ENCODE data around the gene COL26A1.

COL26A1 gene

GRCh38 chr7:101531726-101532357 is 169.2 kb downstream of the COL26A1 start:
- Histone ChIP-seq H3K4me3 (ENCODE audit: low read depth in 1 of 2, low read length in 2 of 2) (no peak overlapping the region), H3K4me1 (ENCODE audit: control insufficient read depth in 1 of 2, insufficient read depth in 2 of 2, low read length in 2 of 2) (peaks cover 0 to 4% of the 10 kb centered on the region in 2 donors), H3K9me3 (ENCODE audit: control insufficient read depth in 1 of 2, low read length in 2 of 2) (no peaks in the 10 kb centered on the region), H3K36me3 (ENCODE audit: control insufficient read depth in 1 of 2, insufficient read depth in 2 of 2, low read length in 2 of 2) (no peaks in the 10 kb centered on the region), H3K27me3 (ENCODE audit: low read depth, low read length) (no peaks in the 10 kb centered on the region), H3K27ac (ENCODE audit: low read length) (no peak overlapping the region)

- H3K36me3 ChIP-seq (ENCODE audit: control insufficient read depth in 1 of 2, insufficient read depth in 2 of 2, low read length in 2 of 2) = no peaks in the 10 kb centered on the region
- H3K4me3 ChIP-seq (ENCODE audit: low read depth in 1 of 2, low read length in 2 of 2) = no peak overlapping the region
- H3K27ac ChIP-seq (ENCODE audit: low read length) = no peak overlapping the region
- no peaks in the 10 kb centered on the region for H3K27me3 ChIP-seq (ENCODE audit: low read depth, low read length)
- no peaks in the 10 kb centered on the region for H3K9me3 ChIP-seq (ENCODE audit: control insufficient read depth in 1 of 2, low read length in 2 of 2)
- peaks cover 0 to 4% of the 10 kb centered on the region in 2 donors for H3K4me1 ChIP-seq (ENCODE audit: control insufficient read depth in 1 of 2, insufficient read depth in 2 of 2, low read length in 2 of 2)
These were observed 169.9 kb downstream of the COL26A1 start for GRCh38 chr7:101532400-101533102.

DNA sequence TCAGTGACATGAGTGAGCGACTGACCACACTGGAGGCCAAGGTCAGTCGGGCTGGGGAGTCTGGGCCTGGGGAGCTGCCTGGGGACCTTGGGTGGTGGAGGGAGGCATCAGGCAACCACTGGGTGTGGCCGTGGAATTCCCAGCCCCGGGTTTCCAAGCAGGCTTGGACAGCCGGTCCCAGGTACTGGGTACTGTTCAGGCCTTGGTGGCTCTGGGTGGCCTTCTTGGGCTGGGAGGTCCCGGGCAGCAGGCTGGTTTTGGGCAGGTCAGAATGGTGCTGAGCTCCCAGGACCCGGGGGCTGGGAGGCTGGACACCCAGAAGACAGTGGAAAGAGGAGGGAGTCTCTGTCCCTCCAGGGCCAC is 170.4 kb downstream of the COL26A1 start:
- Histone ChIP-seq H3K27ac (ENCODE audit: low read length) (no peak overlapping the region), H3K4me3 (ENCODE audit: low read depth in 1 of 2, low read length in 2 of 2) (no peak overlapping the region), H3K4me1 (ENCODE audit: control insufficient read depth in 1 of 2, insufficient read depth in 2 of 2, low read length in 2 of 2) (peaks cover 0 to 4% of the 10 kb centered on the region in 2 donors), H3K36me3 (ENCODE audit: control insufficient read depth in 1 of 2, insufficient read depth in 2 of 2, low read length in 2 of 2) (no peaks in the 10 kb centered on the region), H3K27me3 (ENCODE audit: low read depth, low read length) (no peaks in the 10 kb centered on the region), H3K9me3 (ENCODE audit: control insufficient read depth in 1 of 2, low read length in 2 of 2) (no peaks in the 10 kb centered on the region)

DNA sequence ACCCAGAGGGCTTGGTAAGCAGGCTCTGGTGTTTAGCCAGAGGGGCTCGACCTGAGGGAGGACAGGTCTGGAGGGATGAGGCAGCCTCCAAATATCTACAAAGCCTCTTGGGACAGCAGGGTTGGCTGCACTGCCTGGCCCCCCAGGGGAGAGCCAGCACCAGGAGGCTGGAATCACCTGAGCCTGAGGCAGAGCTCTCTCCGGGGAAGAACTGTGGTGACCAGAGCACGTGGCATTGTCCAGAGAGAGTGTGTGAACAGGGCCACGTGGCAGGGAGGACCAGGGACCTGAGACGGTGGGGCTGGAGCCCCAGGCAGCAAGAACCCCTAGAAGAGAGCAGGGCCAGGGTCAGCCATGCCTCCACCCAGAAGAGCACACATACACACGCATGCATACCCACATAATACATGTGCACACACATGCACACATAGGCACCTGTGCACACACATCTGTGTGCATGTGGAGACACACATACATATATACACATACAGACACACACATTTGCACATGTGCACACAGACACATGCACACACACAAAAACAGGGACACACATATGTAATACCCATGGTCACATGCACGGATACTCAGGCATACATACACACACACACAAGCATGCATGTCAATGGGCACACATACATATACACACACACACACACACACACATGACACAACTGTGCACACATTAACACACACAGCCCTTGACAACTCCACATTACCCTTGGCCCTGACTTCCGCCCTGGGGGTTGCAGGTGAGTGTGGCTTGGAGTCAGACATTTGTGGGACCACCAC is 171.5 kb downstream of the COL26A1 start:
- Histone ChIP-seq H3K4me1 (ENCODE audit: control insufficient read depth in 1 of 2, insufficient read depth in 2 of 2, low read length in 2 of 2) (peaks cover 0 to 8% of the 10 kb centered on the region in 2 donors), H3K27ac (ENCODE audit: low read length) (no peak overlapping the region), H3K27me3 (ENCODE audit: low read depth, low read length) (no peaks in the 10 kb centered on the region), H3K4me3 (ENCODE audit: low read depth in 1 of 2, low read length in 2 of 2) (no peak overlapping the region), H3K36me3 (ENCODE audit: control insufficient read depth in 1 of 2, insufficient read depth in 2 of 2, low read length in 2 of 2) (no peaks in the 10 kb centered on the region), H3K9me3 (ENCODE audit: control insufficient read depth in 1 of 2, low read length in 2 of 2) (no peaks in the 10 kb centered on the region)

GRCh38 chr7:101534873-101535272 is 172.2 kb downstream of the COL26A1 start:
- Histone ChIP-seq H3K27ac (ENCODE audit: low read length) (no peak overlapping the region), H3K27me3 (ENCODE audit: low read depth, low read length) (no peaks in the 10 kb centered on the region), H3K9me3 (ENCODE audit: control insufficient read depth in 1 of 2, low read length in 2 of 2) (no peaks in the 10 kb centered on the region), H3K4me3 (ENCODE audit: low read depth in 1 of 2, low read length in 2 of 2) (no peak overlapping the region), H3K4me1 (ENCODE audit: control insufficient read depth in 1 of 2, insufficient read depth in 2 of 2, low read length in 2 of 2) (peaks cover 0 to 8% of the 10 kb centered on the region in 2 donors), H3K36me3 (ENCODE audit: control insufficient read depth in 1 of 2, insufficient read depth in 2 of 2, low read length in 2 of 2) (no peaks in the 10 kb centered on the region)

DNA sequence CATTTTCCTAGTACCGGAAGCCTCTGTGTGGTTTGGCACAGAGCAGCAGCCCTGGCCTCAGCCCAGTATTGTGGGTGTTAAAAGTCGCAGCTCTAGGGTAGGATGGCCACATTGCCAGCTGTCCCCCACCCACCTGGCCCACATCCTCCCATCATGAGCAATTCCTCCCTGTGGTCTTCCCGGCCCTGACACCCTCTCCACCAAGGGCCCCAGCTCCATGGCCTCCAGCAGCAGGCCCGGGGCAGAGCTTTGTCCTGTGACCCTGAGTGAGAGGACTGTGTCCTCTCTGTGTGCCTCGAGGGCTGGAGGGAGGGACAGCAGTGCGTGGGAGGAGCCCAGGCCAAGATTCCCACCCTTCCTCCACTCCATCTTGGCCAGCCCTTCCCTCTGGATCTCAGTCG is 172.7 kb downstream of the COL26A1 start:
- Histone ChIP-seq H3K9me3 (ENCODE audit: control insufficient read depth in 1 of 2, low read length in 2 of 2) (no peaks in the 10 kb centered on the region), H3K27me3 (ENCODE audit: low read depth, low read length) (no peaks in the 10 kb centered on the region), H3K36me3 (ENCODE audit: control insufficient read depth in 1 of 2, insufficient read depth in 2 of 2, low read length in 2 of 2) (no peaks in the 10 kb centered on the region), H3K27ac (ENCODE audit: low read length) (no peak overlapping the region), H3K4me1 (ENCODE audit: control insufficient read depth in 1 of 2, insufficient read depth in 2 of 2, low read length in 2 of 2) (peaks cover 0 to 8% of the 10 kb centered on the region in 2 donors), H3K4me3 (ENCODE audit: low read depth in 1 of 2, low read length in 2 of 2) (no peak overlapping the region)

DNA sequence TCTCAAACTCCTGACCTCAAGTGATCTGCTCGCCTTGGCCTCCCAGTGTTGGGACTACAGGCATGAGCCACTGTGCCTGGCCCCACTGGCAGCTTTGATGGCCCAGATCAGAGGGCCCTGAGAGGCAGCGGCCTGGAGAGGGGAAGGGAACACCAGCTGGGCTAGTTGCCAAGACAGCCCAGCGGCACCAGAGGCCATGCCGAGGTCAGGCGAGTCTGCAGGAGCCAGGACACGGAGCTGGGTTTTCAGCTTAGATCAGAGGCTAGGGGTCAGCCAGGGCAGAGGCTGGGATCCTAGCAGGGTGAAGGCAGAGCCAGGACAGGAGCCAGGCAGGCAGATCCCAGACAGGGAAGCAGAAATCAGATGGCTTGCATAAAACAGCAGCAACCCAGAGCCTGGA is 173.6 kb downstream of the COL26A1 start:
- no peak overlapping the region for H3K4me3 ChIP-seq (ENCODE audit: low read depth in 1 of 2, low read length in 2 of 2)
- no peaks in the 10 kb centered on the region for H3K27me3 ChIP-seq (ENCODE audit: low read depth, low read length)
- no peaks in the 10 kb centered on the region for H3K36me3 ChIP-seq (ENCODE audit: control insufficient read depth in 1 of 2, insufficient read depth in 2 of 2, low read length in 2 of 2)
- no peak overlapping the region for H3K27ac ChIP-seq (ENCODE audit: low read length)
- peaks cover 0 to 8% of the 10 kb centered on the region in 2 donors for H3K4me1 ChIP-seq (ENCODE audit: control insufficient read depth in 1 of 2, insufficient read depth in 2 of 2, low read length in 2 of 2)
- no peaks in the 10 kb centered on the region for H3K9me3 ChIP-seq (ENCODE audit: control insufficient read depth in 1 of 2, low read length in 2 of 2)

DNA sequence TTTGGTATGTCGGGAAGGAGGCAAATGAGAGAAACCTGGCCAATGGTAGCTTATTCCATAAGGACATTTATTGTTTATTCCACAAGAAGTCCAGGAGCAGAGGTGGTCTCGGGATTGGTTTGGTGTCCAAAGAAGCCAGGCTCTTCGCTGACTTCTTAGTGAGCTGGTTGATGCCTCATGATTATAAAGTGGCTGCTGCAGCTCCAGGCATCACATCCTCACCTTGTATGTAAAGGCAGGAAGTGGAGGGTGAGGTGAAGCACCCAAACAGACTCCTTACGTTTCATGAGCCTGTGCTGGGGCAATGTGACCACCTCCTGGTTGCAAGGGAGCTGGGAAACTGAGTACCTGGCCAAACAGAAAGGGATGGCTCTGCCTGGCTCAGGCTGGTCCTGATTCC is 174.0 kb downstream of the COL26A1 start:
- H3K27ac ChIP-seq (ENCODE audit: low read length) = no peak overlapping the region
- H3K4me3 ChIP-seq (ENCODE audit: low read depth in 1 of 2, low read length in 2 of 2) = no peak overlapping the region
- no peaks in the 10 kb centered on the region for H3K36me3 ChIP-seq (ENCODE audit: control insufficient read depth in 1 of 2, insufficient read depth in 2 of 2, low read length in 2 of 2)
- no peaks in the 10 kb centered on the region for H3K9me3 ChIP-seq (ENCODE audit: control insufficient read depth in 1 of 2, low read length in 2 of 2)
- H3K27me3 ChIP-seq (ENCODE audit: low read depth, low read length) = no peaks in the 10 kb centered on the region
- peaks cover 0 to 8% of the 10 kb centered on the region in 2 donors for H3K4me1 ChIP-seq (ENCODE audit: control insufficient read depth in 1 of 2, insufficient read depth in 2 of 2, low read length in 2 of 2)

- Histone ChIP-seq H3K36me3 (ENCODE audit: control insufficient read depth in 1 of 2, insufficient read depth in 2 of 2, low read length in 2 of 2) (no peaks in the 10 kb centered on the region), H3K4me1 (ENCODE audit: control insufficient read depth in 1 of 2, insufficient read depth in 2 of 2, low read length in 2 of 2) (peaks cover 0 to 8% of the 10 kb centered on the region in 2 donors), H3K27me3 (ENCODE audit: low read depth, low read length) (no peaks in the 10 kb centered on the region), H3K4me3 (ENCODE audit: low read depth in 1 of 2, low read length in 2 of 2) (no peak overlapping the region), H3K9me3 (ENCODE audit: control insufficient read depth in 1 of 2, low read length in 2 of 2) (no peaks in the 10 kb centered on the region), H3K27ac (ENCODE audit: low read length) (no peak overlapping the region)
These were observed 174.5 kb downstream of the COL26A1 start for GRCh38 chr7:101537205-101537604.

GRCh38 chr7:101537935-101538595 is 175.4 kb downstream of the COL26A1 start:
- Histone ChIP-seq H3K27ac (ENCODE audit: low read length) (no peak overlapping the region), H3K4me3 (ENCODE audit: low read depth in 1 of 2, low read length in 2 of 2) (no peak overlapping the region), H3K27me3 (ENCODE audit: low read depth, low read length) (no peaks in the 10 kb centered on the region), H3K9me3 (ENCODE audit: control insufficient read depth in 1 of 2, low read length in 2 of 2) (no peaks in the 10 kb centered on the region), H3K36me3 (ENCODE audit: control insufficient read depth in 1 of 2, insufficient read depth in 2 of 2, low read length in 2 of 2) (no peaks in the 10 kb centered on the region), H3K4me1 (ENCODE audit: control insufficient read depth in 1 of 2, insufficient read depth in 2 of 2, low read length in 2 of 2) (peaks cover 0 to 8% of the 10 kb centered on the region in 2 donors)

Data from muscle layer of duodenum (tissue), 2 donors.